NK-92 (cell line): Measurements from ENCODE around the gene RNF167.
A peak's percentile ranks its signal among the peaks of the same experiment; 100 is the strongest.

Experiments
- DNase-seq: peaks from one replicate; lab custom pipeline; 2025; ENCODE audit not compliant: unreplicated experiment; lab: John Stamatoyannopoulos, UW

RNF167 gene

DNA sequence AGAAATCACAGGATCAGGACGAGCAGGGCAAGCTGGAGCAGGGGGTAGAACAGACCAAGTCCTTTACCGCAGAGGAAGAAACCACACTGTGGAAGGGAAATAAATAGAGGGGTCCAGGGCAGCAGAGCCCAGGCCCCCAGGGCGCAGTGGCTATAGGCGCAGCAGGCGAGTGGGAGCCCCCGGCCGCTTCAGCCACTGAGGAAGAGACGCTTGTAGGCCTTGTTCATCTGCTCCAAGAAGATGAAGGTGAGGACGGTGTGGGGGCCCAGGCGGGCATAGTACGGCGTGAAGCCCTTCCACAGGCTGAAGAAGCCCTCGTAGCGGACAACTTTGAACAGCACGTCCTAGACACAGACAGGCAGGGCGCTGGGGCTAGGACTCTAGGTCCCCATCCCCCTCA is 2.5 kb upstream of the RNF167 start:
- no peak for DNase-seq

DNA sequence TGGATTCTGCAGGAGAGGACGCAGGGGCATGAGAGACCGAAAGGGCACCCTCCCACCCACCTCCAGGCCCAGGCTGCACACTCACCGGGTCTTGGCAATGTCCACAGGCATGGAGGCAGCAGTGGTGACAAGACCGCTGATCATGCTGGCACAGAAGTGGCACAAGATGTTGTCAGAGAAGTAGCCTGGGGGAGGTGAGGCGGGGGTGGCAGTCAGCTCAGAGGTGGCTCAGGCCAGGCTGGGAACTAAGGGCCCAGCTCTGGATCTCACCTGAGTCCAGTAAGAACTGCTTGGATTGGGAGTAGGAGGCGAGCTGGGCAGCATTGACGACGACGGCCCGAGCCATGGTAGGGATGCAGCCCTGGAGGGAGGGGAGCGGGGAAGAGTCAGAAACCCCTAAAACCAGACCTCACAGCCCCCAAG is 2.0 kb upstream of the RNF167 start:
- no peak for DNase-seq

DNA sequence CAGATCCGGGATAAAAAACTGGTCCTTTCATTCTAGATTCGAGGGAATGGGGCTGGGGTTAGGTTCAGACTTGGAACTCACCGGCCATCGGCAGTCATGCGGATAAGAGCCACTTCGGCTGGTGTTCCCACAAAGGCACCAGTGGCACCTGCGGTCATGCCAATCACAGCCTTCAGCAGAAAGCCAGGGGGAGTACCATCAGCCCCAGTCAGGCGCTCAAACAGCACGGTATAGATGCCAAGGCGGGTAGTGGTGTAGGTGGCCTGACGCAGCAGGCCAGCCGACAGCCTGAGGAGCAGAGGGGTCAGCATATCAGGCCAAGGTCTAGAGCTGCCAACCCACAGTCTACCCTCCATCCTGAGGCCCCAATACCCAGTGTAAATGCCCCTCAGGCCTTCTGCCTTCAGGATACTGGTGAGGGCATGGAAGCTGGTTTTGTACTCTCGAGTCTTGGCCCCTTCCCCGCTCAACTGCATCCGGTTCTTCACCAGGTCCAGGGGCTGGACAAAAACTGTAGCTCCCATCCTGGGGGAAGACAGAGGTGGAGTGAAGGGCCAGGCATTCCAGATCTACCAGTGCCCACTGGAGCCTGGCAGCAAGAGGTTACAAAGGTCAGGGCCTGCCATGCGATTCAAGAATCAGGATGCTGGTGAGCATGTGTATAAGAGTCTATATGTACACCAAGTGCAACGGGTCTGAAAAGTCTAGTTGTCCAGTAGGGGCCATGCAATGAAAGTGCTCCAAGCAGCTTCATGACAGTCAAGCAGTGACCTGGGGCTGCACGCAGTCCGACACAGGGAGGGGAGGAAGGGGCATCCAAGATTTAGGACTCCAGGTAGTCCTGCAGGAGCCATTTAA is 1.2 kb upstream of the RNF167 start:
- no peak for DNase-seq

DNA sequence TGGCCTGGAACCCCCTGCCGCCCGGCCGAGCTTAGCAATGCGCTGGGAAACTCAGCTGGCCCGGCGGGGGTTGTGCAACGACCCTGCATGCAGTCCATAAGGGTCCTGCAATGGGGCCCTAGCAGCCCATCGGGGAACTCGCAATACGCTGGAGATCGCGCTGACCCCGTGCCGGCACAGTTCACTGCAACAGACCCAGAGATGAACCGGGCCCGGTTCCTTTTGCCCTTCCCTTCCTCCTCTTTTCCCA is 597 bp upstream of the RNF167 start:
- no peak for DNase-seq

GRCh38 chr17:4940555-4941318 is 669 bp downstream of the RNF167 start:
- no peak for DNase-seq

- DNase-seq: no peak
Measured at GRCh38 chr17:4941319-4941610, 1.2 kb downstream of the RNF167 start.

- DNase-seq: no peak
Measured at GRCh38 chr17:4942760-4943508, 2.9 kb downstream of the RNF167 start.

DNA sequence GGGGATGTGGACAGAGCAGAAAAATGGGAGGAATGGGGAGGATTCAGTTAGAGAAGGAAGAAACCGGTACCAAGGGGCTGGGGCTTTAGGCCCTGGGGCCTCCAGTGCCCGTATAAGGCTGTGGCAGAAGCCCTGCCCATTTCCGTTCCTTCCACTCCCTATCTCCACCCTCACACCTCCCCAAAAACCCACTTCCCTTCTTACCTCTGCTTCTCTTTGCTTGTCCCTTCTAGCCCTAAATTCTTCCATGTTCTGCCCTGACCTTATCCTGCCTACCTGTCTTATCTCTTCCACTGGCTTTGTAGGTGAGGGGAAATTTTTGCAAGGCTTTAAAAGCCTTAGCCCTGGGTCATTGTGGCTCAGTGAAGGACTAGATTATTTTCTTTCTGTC is 4.1 kb downstream of the RNF167 start:
- DNase-seq: no peak

DNA sequence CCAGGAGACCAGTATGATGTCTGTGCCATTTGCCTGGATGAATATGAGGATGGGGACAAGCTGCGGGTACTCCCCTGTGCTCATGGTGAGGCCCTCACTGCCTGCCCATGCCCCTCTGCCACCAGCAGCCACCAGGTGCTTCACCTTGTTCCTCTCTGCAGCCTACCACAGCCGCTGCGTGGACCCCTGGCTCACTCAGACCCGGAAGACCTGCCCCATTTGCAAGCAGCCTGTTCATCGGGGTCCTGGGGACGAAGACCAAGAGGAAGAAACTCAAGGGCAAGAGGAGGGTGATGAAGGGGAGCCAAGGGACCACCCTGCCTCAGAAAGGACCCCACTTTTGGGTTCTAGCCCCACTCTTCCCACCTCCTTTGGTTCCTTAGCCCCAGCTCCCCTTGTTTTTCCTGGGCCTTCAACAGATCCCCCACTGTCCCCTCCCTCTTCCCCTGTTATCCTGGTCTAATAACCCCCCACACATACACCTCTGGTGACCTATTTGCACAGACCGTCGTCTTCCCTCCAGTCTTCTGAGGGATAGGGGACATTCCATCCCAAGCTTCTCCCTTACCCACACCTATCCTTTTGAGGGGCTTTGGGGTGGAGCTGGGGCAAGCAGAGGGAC is 4.6 kb downstream of the RNF167 start:
- DNase-seq: no peak

DNA sequence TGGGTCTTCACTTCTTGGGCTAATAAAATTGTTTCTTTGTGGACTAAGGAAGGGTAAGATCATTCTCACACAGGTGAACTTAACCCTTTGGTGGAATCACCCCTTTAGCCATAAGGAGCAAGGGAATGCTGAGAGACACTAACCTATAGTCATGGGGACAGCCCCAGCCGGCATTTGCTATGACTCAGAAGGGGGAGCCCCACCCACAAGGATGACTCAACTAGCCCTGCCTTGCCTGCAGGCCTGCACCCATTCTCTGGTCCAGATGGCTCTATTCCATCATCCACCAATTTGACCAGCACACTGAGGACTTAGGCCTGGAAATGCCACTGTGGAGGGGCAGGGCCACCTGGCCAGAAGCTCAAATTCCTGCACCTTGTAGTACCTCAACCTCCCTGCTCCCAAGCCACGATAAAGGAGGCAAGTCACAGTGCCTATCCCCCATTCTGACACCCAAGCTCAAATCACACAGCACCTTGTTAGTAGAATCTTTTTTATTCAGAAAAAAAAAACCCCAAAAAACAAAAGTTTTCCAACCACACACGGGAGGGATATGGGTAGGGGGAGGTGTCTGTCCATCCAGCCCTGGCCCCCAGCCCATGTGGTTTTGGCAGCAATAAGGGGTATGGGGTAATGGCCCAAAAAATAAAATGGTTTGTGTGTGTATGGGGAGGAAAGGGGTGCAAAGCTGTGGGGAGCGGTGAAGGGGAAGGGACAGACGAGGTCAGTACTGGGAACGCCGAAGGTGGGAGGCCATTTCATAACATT is 5.3 kb downstream of the RNF167 start:
- DNase-seq: no peak

DNA sequence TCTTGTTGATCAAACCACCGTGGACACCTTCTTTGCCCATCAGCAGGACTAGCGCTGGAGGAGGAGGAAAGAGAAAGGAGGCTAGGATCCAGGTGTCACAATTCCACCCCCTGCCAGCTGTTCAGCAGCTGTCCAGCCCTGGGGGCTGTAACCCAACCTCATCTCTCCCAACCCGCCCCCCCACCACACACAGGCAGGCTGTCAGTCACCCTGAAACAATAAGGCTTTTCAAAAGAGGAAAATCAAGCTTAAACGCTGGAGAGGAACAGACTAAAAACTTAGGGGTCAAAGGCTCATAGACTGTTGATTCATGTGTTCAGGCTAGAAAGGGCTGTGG is 5.8 kb downstream of the RNF167 start:
- no peak for DNase-seq

DNA sequence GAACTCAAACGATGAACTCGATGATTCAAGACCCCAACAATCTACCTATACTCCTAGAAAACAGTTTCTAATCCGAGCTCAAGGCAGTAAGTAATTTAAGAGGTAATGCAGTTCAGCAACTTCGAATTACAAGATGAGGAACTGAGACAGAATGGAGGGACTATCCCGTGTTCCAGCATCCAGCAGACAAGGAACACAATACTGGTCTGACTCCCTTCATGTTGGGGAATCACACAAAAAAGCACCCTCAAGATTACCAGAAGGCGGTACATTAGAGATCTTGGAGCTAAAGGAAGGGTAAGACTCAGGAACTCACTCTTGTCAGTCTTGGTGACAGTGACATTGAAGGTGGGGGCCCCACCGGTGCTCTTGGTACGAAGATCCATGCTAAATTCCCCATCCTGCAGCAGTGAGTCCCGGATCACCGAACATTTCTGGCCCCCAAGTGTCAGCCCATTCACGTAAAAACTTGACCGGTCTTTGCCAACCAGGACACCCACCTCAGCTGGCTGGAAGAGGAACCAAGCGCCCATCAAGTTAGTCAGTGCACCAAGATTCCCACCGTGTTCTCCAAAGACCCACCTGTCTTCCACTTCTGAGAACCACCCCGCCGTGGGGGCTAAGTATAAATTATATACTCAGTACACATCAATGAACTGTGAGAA is 6.4 kb downstream of the RNF167 start:
- DNase-seq: no peak

DNA sequence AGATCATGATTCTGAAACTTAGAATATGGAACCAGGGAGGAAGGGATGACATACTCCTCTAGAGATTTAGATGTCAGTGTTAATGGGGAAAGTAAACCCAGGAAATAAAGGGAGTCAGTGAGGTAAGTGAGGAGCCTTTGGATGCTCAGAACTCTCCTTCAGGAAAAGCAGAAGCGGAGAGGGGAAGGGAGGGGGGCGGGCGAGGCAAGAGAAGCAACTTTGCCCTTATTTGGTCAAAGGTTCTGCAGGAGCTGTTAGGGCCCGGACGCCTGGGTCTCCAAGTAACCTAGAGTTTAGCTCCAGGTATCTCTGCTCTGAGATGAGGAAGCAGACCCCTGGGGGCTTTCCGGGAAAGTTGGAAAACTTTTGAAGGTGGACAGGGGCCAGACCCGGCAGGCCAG is 6.9 kb downstream of the RNF167 start:
- no peak for DNase-seq

GRCh38 chr17:4947411-4948165 is 7.5 kb downstream of the RNF167 start:
- no peak for DNase-seq

DNA sequence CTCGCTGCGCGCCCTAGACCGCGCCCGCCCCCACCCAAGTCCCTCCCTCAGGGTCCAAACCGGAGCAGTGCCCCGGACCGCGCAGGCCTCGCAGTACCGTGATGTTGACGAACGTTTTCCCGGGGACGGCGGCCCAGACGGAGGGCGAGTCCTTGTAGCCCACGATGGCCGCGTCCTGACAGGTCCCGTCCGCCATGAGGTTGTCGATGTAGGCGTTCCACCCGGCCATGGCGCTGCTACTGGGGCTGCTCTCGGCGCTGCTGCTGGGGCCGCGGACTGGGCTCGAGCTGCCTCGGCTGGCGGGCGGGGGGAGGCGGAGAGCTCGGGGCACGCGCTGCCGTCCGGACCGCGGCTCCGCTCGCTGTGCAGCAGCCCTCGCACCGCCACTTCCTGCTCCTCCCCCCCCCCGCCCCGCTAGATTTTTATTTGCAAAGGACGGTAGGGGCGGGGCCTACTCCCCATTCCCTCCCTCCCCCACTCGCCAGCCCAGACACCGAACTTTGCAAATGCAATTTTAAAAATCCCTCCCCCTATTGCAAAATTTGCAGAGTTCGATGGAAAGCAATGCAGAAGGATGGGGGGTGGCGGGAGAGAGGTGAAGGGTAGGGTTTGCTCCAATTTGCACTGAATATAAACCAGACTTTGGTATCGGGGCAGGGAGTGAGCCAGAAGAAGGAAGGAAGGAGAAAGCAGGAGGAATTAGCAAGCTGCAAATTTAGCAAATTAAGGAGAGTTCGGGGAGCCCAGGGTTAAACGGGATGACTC is 8.3 kb downstream of the RNF167 start, which contains the start of gene PFN1:
Gene PFN1, minus strand, starts transcription at position 365 of the 765 bp plus-strand sequence. Its CDS starts 136 bp downstream, at position 229.
- peak; percentile 59 for DNase-seq

DNA sequence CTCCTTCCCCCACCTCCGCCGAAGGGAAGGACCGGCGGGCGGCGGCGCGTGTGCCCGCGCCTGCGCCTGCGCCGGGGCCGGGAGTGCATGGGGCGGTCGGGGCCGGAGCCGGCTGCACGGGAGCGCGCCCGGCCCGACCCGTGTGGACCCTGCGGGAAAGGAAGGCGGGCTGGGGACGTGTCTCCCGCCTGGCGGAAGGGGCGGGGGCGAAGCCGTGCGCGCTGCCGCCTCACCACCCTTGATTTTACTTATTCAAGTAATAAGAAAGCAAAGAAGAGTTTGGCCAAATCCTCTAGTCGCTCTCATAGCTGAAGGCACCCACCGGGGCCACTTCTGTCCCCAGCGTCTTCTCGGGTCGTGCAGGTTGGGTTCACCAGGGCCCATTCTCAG is 8.9 kb downstream of the RNF167 start:
- DNase-seq: no peak

- DNase-seq: no peak
Measured at GRCh38 chr17:4949321-4950074, 9.4 kb downstream of the RNF167 start.

DNA sequence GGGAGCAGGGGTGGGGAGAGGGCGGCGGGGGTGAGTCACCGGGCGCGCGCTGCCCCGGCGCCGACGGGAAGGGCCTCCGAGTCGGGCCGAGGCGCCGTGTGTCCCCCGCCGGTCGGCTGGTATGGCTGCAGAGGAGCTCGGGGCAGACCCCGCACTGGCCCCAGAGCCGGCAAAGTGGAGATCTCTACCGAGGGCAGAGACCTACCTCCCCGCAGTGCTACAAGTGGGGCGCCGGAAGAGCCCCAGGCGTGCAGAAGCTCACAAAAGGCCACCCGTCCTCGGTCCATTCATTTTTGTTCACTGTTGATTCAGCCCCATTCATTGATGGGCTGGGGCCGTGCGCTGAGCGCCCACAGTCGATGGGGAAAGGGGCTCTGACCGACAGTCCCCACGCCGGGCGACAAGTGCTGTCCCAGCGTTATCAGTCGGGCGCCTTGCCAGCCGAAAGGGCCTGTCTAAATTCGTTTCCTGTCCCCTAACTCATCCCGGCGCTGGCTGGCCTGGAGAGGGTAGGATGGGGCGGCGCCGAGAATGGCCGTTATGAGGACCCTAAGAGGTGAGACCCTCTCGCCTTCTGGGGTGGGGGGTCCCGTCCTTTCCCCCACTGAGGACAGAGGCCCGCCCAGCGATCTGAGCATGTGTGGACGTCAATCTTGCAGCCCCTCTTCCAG is 10.1 kb downstream of the RNF167 start:
- no peak for DNase-seq
